Measurements from ENCODE around the gene SH2D3C.

DNA sequence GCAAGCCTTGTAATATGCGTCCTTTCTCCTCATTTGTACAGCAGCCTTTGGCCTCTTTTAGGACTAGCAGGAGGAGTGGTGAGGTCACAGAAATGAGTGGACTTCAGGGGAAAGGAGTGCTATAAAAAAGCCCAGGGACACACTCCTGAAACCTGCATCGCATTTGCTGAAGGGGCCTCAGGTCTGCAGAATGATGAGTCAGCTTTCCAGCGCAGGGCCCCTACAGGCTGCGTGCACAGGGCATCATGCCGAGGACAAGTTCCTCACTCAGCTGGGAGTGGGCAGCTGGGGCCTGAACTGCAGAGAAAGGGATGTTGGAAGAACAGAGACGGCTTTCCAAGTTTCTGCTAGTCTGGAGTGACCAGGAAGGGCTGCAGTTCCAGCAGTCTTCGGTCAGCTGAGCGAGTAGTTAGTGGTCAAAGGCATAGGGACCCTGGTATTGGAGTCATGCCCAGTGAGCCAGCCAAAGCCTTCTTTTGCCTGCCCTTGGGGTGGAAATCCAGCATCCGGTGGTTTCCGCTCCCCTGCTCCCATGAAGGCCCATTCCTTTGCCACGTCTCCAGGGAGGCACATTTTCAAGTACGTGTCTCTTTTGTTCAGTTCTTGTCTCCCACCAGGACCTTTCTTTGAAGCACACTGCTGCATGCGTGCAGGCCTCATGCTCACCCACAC lies 89.0 kb downstream of the SH2D3C start:
- TF ChIP-seq, protein P1, sequence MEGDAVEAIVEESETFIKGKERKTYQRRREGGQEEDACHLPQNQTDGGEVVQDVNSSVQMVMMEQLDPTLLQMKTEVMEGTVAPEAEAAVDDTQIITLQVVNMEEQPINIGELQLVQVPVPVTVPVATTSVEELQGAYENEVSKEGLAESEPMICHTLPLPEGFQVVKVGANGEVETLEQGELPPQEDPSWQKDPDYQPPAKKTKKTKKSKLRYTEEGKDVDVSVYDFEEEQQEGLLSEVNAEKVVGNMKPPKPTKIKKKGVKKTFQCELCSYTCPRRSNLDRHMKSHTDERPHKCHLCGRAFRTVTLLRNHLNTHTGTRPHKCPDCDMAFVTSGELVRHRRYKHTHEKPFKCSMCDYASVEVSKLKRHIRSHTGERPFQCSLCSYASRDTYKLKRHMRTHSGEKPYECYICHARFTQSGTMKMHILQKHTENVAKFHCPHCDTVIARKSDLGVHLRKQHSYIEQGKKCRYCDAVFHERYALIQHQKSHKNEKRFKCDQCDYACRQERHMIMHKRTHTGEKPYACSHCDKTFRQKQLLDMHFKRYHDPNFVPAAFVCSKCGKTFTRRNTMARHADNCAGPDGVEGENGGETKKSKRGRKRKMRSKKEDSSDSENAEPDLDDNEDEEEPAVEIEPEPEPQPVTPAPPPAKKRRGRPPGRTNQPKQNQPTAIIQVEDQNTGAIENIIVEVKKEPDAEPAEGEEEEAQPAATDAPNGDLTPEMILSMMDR (IDR thresholded peaks at IDR 0.05): no peak
- TF ChIP-seq POLR2A (IDR thresholded peaks at IDR 0.05): no peak
